AG09309 (cell line): ENCODE results near the gene PNKP.
"Not testable (repeated sequence)": the region's sequence is repeated elsewhere in the genome, so short reads cannot be mapped to it uniquely, and the experiment has no call there.

Experiments
- DNase-seq: peaks from one replicate; pipeline ENCODE4 v3.0.0-alpha.2; 2010; ENCODE audit warnings: low read depth
- H3K4me3 ChIP-seq: 2 replicates; pipeline ENCODE4 v1.5.1; 2011; ENCODE audit warnings: mild to moderate bottlenecking, low read depth, low read length, moderate library complexity; ENCODE audit not compliant: control insufficient read depth
- CTCF ChIP-seq: IDR thresholded peaks from 2 replicates; pipeline ENCODE4 v1.5.1; 2011; ENCODE audit warnings: mild to moderate bottlenecking, low read depth, low read length, inconsistent platforms; ENCODE audit not compliant: insufficient read depth, control insufficient read depth; ENCODE audit errors: missing control alignments

The PNKP gene

GRCh38 chr19:49830766-49831165 lies 36.6 kb downstream of the PNKP start:
- no peak for TF ChIP-seq CTCF
- no peak overlapping the region for H3K4me3 ChIP-seq
- DNase-seq = no peak

- no peak overlapping the region for H3K4me3 ChIP-seq
- no peak for TF ChIP-seq CTCF
- DNase-seq = no peak
These were observed 37.7 kb downstream of the PNKP start for GRCh38 chr19:49829721-49830120.

GRCh38 chr19:49829200-49829599 lies 38.2 kb downstream of the PNKP start:
- H3K4me3 ChIP-seq = no peak overlapping the region
- no peak for TF ChIP-seq CTCF
- DNase-seq = no peak

- no peak for DNase-seq
- no peak overlapping the region for H3K4me3 ChIP-seq
- no peak for TF ChIP-seq CTCF
These were observed 40.3 kb downstream of the PNKP start for GRCh38 chr19:49827034-49827433.

GRCh38 chr19:49824662-49825061 lies 42.7 kb downstream of the PNKP start:
- no peak for TF ChIP-seq CTCF
- DNase-seq = no peak
- no peak overlapping the region for H3K4me3 ChIP-seq

GRCh38 chr19:49823472-49823871 lies 43.9 kb downstream of the PNKP start:
- H3K4me3 ChIP-seq = no peak overlapping the region
- DNase-seq = no peak
- TF ChIP-seq CTCF = no peak

- no peak for DNase-seq
- H3K4me3 ChIP-seq = no peak overlapping the region
- TF ChIP-seq CTCF = no peak
These were observed 47.3 kb downstream of the PNKP start for GRCh38 chr19:49820125-49820524.

GRCh38 chr19:49819452-49820115 lies 47.8 kb downstream of the PNKP start:
- not testable (repeated sequence) for DNase-seq
- H3K4me3 ChIP-seq = peak overlapping the region; percentile 88
